ENCODE results near the gene PSENEN.
A peak's percentile ranks its signal among the peaks of the same experiment; 100 is the strongest.

DNA sequence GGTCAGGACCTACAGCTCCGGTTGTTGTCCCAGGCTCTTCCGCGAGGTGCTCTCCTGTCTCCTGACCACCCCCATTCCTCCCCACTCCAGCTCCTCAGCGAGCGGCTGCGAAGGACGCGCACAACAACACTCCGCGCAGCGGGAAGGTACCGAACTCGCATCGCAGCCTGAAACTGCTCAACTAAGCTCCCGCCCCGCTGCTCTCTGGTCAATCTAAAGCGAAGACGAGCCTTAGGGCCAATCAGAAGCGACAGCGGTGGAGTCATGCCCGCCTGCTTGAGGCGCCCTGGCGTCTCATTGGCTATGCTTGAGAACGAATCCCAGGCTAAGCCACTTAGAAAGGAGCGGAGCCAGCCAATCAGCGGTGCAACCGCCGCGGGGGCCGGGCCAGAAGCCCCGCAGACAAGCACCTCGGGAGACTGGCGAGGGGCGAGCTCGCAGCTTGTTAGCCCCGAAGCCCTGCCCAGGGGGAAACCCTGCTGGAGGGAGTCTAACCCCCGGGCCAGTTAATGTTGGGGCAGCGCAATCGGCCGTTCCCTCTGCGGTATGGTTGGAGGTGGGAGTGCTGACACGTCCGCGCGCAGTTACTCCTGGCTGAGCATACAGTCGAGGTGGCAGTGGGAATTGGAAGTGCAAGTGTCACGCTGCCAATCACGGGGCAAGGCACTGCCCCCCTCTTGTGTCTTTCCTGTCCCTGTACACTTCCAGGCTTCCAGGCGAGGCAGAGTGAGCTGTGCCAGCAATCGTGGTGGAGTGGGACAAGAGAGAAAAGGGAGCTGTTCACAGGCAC is 43.0 kb upstream of the PSENEN start:
- TF ChIP-seq, protein P1, sequence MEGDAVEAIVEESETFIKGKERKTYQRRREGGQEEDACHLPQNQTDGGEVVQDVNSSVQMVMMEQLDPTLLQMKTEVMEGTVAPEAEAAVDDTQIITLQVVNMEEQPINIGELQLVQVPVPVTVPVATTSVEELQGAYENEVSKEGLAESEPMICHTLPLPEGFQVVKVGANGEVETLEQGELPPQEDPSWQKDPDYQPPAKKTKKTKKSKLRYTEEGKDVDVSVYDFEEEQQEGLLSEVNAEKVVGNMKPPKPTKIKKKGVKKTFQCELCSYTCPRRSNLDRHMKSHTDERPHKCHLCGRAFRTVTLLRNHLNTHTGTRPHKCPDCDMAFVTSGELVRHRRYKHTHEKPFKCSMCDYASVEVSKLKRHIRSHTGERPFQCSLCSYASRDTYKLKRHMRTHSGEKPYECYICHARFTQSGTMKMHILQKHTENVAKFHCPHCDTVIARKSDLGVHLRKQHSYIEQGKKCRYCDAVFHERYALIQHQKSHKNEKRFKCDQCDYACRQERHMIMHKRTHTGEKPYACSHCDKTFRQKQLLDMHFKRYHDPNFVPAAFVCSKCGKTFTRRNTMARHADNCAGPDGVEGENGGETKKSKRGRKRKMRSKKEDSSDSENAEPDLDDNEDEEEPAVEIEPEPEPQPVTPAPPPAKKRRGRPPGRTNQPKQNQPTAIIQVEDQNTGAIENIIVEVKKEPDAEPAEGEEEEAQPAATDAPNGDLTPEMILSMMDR (IDR thresholded peaks at IDR 0.05) = no peak
- peak in 1 of 2 donors; percentile 28 for TF ChIP-seq POLR2A (IDR thresholded peaks at IDR 0.05)

All from Peyer's patch (tissue), 4 donors.